Left lobe of liver (tissue), 2 donors: ENCODE data around the gene NFIC. TPM values are rescaled to one million over a fixed set of nuclear protein-coding genes. Genes with fewer than 3 reads are reported as not detected.
A peak's percentile ranks its signal among the peaks of the same experiment; 100 is the strongest.
"Not testable (repeated sequence)": the region's sequence is repeated elsewhere in the genome, so short reads cannot be mapped to it uniquely, and the experiment has no call there.

Source experiments
- ATAC-seq: fragments of 200-7000 bp; cut with Tn5 transposase; one replicate; pipeline ENCODE4 v1.9.1; 2020; ENCODE audit warnings: mild to moderate bottlenecking, moderate library complexity
- DNase-seq: peaks from one replicate; pipeline ENCODE4 v3.0.0-alpha.2; 2020; ENCODE audit warnings: low spot score
- total RNA-seq: library from RNA; stranded (reverse); gene quantifications from one replicate; pipeline ENCODE4 v1.2.1, GENCODE V29; 2021
- donor health status: DM: no; HTN: no; CAD: no; lungs with moderate emphysema.
- donor health status: DM: no; HTN: yes; CAD: no.

NFIC gene
- total RNA-seq, 1 donor from 2014 or later = 203 TPM

DNA sequence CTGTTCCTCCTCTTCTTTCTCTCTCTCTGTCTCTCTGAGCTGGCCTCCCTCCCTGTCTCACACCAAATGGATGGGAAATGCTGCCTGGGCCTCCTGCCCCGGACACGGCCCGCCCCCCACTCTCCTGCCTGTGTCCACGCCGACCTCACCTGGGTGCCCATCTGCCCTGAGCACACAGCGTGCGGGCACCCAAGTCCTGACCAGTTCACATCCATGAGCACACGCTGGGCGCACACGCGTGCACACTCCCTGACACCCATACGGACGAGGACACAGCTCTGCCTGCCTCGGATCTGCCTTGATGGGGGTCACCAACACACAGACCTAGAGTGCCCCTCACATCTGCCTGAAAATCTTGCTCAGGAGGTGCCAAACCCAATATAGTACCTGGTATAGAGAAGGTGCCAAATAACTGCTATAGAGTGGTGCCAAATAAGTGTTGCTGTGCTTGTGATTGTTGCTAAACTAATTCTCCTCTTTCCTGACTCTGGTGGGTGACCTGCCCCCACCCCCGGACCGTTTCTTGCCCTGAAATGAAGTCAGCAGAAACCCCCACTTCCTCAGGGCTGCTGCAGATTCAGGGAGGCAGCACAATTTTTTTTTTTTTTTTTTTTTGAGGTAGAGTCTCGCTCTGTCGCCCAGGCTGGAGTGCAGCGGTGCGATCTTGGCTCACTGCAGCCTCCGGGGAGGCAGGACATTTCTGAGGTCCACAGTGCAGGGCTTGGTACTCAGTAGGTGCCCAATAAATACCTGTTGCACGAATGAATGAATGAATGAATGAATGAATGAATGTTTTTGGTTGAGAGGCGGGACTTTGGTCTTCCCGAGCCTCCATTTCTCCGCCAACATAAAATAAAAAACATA lies 4.6 kb downstream of the NFIC start:
- peak; percentile 81 for DNase-seq
- ATAC-seq = peak; percentile 1

DNA sequence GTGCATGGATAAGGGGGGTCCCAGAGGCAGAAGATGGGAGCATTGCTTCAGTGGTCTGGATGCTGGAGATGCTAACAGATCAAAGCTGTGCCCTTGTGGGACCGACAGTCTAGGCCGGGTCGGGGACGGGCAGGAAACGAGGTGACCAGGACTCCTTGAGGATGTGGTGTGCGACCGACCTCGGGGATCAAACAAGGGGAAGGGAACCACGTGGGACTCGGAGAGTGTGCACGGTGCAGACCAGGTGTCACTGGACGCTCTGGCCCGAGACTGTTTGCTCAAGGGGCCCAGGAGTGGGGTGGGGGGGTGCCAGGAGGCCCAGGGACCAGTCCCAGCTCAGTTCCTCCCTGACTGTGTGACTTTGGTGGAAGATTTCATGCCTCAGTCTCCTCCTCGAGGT lies 6.0 kb downstream of the NFIC start:
- DNase-seq = no peak
- no peak for ATAC-seq

DNA sequence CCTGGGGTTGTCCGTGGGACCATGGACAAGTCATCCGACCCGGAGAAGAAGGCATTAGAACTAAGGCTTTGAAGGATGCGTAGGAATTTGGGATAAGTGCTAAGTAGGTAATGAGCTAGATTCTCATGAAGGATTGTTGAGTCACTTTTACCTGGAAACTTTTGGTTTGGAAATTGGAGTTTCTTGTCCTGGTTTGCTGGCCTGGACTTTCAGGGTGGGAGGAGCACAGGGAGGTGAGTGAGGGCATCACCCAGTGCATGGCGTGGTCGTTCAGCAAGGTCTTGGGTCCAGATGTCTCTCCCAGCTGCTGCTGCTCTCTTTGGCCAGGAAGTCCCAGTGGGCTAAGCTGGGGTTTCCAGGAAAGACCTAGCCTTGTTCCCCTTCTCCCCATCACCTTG lies 7.6 kb downstream of the NFIC start:
- no peak for DNase-seq
- no peak for ATAC-seq

DNA sequence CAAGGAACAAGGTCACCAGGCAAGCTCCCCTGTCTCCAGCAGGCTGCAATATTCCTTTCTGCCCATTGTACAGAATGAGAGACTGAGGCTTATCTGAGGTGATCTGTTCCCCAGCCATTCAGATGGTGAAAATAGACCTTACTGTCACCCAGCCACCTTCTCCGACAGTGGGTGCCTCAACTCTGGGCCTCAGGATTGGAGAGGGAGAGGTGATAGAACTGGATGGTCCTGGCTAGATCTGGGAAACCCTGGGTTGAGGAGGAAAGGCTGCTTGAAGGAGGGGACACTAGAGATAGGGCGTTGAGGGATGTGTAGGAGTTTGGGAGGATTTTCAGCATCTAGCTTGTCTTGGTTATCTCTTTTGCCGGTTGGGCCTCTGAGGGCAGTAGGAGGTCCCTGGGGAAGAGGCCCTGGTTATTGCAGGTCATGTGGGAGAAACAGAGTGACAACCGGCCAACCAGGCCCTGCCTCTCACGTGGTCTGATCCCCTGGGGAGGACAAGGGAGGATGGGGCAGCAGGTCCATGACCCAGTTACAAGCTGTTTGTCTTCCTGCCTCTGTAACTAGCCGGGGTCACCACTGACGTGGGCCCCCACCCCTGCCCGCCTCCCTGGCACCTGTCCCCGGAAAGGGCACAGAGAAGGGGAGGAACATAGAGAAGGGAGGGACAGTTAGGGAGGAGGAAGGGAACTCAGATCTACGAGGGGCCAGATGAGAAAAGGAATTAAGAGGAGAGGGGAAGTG lies 8.2 kb downstream of the NFIC start:
- ATAC-seq (peak; percentile 59), DNase-seq (peak; percentile 98)

DNA sequence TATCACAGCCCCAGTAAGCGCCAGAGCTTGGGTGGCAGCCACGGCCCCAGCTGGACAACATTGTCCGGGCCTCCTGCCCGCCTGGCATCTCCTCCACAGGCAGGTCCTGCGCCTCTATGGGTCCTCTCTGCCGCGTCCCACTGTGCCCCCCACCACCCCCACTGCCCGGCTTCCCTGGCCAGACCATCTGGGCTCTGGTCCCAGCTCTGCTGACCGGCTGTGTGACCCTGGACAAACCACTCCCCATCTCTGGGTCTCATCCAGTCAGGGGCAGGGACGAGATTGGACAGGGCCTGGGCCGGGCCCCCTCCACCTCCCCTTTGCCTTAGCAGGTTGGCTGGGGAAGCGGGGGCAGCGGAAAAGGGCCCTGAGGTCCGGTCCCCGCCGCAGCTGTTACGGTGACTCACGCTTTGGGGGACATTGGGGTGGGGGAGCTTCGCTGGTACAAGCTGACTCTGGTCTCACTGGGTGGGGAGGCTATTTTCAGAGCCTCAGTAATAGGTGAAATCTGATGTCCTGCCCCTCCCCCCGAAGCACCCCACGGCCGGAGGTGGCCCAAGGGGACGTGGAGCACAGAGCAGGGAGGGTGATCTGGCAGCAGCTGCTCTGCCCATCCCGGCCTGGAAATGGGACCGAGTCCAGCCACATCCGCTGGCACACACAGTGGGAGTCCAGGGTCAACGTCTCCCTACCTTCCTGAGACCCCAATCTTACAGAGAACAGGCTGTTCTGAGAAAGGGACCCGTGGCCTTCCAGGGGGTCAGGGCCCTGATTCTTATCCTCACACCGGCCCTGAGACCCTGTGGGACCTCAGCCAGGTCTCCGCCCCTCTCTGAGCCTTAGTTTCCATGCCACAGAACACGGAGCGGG lies 9.1 kb downstream of the NFIC start:
- peak; percentile 98 for DNase-seq
- peak; percentile 67 for ATAC-seq

DNA sequence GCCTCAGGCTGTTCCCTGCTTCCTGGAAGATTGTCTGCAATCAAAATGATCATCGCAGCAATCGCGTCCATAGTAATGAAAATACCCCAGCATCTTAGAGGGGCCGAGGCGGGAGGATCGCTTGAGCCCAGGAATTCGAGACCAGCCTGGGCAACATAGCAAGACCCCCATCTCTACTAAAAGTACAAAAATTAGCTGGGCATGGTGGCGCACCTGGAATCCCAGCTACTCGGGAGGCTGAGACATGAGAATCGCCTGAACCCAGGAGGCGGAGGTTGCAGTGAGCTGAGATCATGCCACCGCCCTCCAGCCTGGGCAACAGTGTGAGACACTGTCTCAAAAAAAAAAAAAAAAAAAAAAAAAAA lies 9.7 kb downstream of the NFIC start:
- ATAC-seq, DNase-seq: not testable (repeated sequence)

DNA sequence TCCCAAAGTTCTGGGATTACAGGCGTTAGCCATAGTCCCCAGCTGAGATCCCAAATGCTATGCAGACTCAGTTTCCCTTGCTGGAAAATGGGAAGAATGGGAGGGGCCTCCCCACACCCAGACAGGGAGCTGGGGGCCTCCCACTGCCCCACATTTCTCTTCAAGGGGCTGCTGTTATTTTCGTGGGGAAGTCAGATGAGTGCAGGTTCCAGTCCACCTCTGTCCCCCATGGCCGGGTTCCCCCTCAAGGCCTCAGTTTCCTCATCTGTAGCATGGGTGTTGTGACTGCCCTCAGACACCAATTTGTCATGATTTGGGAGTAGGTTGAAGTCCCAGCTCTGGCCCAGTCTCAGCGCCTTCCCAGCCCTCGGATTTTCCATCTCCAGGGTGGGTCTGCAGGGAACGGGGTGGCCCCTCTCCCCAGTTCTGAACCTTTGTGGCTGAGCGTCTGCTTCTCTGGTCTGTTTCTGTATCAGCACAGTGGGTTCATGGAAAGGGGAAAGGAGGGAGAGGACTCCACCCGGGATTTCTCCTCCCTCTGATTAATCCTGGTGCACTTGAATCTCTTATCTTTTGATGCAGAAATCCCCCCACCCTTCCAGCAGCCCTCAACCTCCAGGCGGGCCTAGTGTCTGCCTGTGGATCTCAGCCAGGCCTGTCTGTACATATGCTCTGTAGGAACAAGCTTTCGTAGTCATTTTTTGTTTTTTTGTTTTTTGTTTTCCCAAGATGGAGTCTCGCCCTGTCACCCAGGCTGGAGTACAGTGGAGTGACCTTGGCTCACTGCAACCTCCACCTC lies 12.2 kb downstream of the NFIC start:
- ATAC-seq = no peak
- DNase-seq = no peak

DNA sequence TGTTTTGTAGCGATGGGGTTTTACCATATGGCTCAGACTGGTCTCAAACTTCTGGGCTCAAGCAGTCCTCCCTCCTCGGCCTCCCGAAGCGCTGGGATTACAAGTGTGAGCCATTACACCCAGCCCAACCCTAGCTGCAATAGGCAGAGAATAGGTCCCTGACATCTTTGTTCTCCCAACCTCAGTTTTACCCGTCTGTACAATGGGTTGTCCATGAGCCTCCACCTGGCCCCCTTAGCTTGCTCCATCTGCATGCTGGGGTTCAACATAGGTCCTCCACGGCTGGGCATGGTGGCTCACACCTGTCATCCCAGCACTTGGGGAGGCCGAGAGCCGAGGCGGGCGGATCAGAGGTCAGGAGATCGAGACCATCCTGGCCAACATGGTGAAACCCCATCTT lies 14.4 kb downstream of the NFIC start:
- ATAC-seq (no peak), DNase-seq (no peak)

DNA sequence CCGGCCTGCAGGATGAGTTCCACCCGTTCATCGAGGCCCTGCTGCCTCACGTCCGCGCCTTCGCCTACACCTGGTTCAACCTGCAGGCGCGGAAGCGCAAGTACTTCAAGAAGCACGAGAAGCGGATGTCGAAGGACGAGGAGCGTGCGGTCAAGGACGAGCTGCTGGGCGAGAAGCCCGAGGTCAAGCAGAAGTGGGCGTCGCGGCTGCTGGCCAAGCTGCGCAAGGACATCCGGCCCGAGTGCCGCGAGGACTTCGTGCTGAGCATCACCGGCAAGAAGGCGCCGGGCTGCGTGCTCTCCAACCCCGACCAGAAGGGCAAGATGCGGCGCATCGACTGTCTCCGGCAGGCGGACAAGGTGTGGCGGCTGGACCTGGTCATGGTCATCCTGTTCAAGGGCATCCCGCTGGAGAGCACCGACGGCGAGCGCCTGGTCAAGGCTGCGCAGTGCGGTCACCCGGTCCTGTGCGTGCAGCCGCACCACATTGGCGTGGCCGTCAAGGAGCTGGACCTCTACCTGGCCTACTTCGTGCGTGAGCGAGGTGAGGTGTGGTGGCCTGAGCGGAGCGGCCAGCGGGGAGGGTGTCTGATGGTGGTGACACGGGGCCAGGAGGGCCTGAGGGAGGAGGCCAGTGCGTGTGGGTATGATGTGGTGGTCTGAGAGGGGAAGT lies 15.5 kb downstream of the NFIC start:
- DNase-seq (no peak), ATAC-seq (no peak)

DNA sequence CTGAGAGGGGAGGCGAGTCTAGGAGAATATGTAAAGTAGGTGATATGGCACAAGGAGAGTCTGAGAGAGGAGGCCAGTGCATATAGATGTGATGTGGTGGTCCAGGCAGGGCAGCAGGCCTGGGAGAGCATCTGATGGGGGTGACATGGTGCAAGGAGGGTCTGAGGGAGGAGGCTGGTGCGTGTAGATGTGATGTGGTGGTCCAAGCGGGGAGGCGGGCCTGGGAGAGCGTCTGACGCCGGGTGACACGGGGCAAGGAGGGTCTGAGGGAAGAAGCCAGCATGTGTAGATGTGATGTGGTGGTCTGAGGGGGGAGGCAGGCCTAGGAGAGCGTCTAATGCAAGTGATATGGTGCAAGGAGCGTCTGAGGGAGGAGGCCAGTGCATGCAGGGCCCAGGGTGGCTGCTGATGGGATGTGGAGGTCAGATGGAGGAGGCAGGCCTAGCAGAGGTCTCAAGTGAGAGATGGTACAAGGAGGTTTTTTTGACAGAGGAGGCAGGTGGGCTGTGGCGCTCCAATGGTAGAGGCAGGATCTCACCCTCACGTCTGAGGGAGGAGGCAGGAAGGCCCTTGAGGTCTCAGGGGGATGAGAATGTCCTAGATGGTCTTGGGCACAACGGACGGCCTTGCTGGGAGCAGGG lies 16.2 kb downstream of the NFIC start:
- no peak for ATAC-seq

DNA sequence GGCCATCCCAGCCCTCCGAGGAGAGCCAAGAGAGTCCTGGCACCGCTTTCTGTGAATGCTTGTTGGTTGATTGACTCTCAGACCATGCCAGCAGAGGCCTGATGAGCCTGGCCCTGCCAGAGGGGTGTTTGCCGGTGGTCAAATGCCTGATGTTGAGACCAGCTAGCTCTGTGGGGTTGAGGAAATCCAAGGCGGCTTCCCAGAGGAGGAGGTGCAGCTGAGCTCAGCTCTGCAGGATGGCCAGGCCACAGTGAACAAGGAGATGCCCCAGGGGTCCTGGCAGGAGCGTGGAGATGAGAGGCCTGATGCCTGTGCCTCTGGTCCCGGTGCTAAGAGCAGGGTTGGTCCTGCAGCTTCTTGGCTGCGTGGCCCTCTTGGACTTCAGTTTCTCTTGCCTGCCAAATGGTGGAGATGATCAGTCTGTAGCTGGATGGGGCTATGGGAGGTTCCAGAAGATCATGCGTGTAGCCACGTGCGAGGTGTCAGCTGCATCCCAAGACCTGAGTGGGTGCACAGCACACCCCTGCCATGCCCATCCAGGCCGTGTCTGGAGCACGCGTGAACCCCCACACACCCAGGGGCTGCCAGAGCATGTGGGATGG lies 16.8 kb downstream of the NFIC start:
- DNase-seq = peak; percentile 88
- ATAC-seq = peak; percentile 27

More for the DNA sequence above, 16.2 kb downstream of the NFIC start:
- no peak for DNase-seq

DNA sequence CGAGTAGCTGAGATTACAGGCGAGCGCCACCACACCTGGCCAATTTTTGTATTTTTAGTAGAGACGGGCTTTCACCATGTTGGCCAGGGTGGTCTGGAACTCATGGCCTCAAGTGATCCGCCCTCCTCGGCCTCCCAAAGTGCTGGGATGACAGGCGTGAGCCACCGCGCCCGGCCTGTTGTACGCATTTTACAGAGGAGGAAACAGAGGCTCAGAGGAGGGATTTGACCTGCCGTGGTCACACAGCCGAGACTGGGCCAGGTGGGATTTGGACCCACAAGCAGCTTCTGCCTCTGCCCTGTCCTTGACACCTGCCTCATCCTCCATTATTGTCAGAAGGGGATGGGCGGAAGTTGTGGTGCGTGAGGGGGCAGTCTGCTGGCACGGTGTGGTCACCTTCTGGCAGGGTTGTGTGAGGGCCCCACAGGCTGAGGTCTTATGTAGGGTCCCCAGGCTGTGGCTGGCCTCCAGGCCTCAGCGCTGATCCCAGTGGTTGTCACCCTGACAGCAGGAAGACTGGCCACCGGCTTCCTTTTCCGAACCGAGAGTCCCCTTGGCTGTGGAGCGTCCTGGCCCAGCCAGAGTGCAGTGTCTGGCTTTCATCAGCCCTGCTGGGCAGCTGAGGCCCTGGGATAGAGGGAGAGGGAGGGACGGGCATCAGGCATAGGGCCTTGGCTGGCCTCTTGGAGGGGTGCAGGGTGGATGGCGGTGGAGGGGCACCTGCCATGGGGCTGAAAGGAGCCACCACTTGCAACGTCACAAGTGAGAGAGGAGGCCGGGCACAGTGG lies 20.3 kb downstream of the NFIC start:
- no peak for DNase-seq
- peak; percentile 16 for ATAC-seq

DNA sequence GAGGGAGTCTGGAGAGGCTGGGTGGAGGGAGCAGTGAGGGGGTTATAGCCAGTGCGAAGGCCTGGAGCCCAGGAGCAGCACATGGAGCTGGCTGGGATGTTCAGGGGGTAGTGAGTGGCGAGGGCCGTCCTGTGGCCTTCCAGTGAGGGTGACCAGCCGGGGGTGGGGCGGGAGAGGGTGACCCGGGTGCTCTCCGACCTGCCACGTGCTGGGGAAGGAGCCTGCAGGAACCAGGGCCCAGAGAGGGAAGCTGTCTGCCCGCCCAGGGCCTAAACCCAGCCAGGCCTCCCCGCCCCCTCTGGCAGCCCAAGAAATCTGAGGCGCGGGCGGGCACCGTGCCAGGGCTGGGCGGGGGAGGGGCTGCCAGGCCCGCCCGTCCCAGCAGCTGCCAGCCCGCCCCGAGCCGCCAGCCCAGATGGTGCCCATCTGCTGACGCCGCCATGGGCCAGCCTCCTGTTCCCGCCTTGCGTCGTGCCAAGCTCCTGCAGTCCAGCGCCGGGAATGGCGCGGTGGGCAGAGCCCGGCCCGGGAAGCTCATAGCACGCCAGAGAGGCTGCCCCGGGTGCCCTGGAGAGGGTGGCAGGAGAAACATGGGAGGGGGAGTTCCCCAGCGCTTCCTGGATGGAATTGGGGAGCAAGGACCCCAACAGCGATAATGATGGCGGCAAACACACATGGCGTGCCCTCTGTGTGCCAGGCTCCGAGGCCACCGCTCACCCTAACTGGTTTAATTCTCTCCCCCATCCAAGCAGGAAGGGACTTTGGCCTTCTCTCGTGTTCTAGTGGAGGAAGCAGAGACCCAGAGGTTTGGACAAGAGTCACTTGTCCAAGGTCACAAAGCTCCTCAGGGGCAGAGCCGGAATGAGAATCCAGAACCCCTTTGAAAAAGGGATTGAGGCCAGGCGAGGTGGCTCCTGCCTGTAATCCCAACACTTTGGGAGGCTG lies 21.5 kb downstream of the NFIC start:
- peak; percentile 98 for DNase-seq
- ATAC-seq = peak; percentile 69

DNA sequence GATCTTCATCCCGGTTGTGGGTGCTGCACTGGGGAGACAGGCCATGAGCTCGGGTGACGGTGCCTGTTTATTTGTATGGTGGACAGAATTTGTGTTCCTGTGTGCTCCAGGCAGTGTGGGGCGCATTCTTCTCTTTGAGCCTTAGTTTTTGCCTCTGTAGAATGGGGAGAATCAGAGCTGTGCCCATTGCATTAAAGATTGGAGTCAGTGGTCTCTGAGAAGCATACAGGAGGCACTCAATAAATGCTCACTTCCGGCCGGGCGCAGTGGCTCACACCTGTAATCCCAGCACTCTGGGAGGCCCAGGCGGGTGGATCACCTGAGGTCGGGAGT lies 23.0 kb downstream of the NFIC start:
- ATAC-seq = no peak

DNA sequence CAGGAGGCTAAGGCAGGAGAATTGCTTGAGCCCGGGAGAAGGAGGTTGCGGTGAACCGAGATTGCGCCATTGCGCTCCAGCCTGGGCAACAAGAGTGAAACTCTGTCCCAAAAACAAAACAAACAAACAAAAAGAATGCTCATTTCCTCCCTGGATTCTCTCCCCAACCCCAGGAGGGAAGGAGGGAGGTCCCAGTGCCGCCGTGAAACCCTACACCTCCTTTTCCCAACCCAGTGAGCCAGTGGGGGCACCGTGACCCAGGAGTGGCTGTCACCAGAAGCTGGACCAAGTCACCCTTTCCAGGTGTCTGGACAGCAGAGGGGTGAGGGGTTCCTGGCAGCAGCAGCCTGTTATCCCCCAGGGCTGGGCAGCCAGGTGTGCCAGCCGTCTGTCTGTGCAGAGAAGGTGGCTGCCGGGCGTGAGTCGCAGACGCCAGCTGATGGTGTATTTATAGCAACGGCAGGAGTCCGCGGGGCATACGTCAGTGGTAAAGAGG lies 23.5 kb downstream of the NFIC start:
- ATAC-seq = no peak

More for the DNA sequence above, 23.0 kb downstream of the NFIC start:
- DNase-seq = no peak

DNA sequence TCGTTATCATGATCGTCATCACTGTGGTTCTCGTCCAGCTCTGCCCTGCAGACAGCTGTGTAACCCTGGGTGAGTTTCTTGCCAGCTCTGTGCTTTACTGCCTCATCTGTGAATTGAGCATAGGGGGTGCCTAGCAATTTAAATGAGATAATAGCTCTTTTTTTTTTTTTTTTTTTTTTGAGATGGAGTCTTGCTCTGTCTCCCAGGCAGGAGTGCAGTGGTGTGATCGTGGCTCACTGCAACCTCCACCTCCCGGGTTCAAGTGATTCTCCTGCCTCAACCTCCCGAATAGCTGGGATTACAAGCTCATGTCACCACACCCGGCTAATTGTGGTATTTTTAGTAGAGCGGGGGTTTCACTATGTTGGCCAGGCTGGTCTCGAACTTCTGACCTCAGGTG lies 25.5 kb downstream of the NFIC start:
- DNase-seq, ATAC-seq: not testable (repeated sequence)

More for the DNA sequence above, 23.5 kb downstream of the NFIC start:
- no peak for DNase-seq

DNA sequence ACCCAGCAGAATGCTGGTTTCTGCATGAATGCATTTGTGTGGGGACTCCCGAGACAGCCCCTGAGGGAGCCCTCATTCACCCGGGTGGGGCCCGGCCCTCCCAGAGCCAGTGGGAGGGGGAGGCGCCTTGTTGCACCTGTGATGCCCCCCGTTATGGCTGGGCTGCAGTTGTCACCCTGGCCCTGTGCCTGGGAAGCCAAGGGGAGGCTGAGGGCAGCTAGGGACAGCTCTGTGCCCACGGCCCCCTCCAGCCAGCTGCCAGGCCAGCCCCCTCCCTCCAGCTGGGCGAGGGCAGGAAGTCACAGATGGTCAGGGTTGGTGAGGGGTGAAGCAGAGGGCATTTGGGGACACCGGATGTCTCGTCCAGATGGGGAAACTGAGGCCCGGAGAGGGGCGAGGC lies 26.1 kb downstream of the NFIC start:
- DNase-seq (no peak), ATAC-seq (no peak)
